Stimulated activated naive B cell treated with anti-CD40 and anti-IgM and Interleukin-4, amounts not matched to agents 10 μg/mL and 1 μg/mL and 100 μg/mL, for 72 hours (primary cell): Measurements from ENCODE around the gene RAB4B.

ENCODE experiments used
- ATAC-seq, 2 donors: fragments of 150-1000 bp; cut with Tn5 transposase; replicated peaks; 2 replicates each; pipeline ENCODE4 v1.10.0; 2021; ENCODE audit warnings: moderate library complexity in 1 of 2
- DNase-seq: peaks from one replicate; pipeline ENCODE4 v3.0.0; 2021
- H3K27ac Mint-ChIP-seq: one replicate; pipeline ENCODE4 v1.8.0; 2022; ENCODE audit warnings: mild to moderate bottlenecking, mixed read lengths
- H3K27me3 Mint-ChIP-seq, 2 donors: one replicate each; pipeline ENCODE4 v1.8.0; 2022; ENCODE audit warnings: mixed read lengths in 2 of 2
- H3K36me3 Mint-ChIP-seq, 2 donors: one replicate each; pipeline ENCODE4 v1.8.0; 2022; ENCODE audit warnings: mixed read lengths in 2 of 2, mild to moderate bottlenecking in 1 of 2
- H3K4me1 Mint-ChIP-seq, 2 donors: one replicate each; pipeline ENCODE4 v1.8.0; 2022; ENCODE audit warnings: mixed read lengths in 2 of 2, mild to moderate bottlenecking in 1 of 2
- H3K4me3 Mint-ChIP-seq, 2 donors: one replicate each; pipeline ENCODE4 v1.8.0; 2022; ENCODE audit warnings: mild to moderate bottlenecking in 2 of 2, mixed read lengths in 2 of 2, moderate library complexity in 1 of 2
- H3K9me3 Mint-ChIP-seq, 2 donors: one replicate each; pipeline ENCODE4 v1.8.0; 2022; ENCODE audit warnings: mixed read lengths in 2 of 2, mild to moderate bottlenecking in 1 of 2

Gene RAB4B

GRCh38 chr19:40742886-40743285 lies 35.2 kb upstream of the RAB4B start:
- DNase-seq, result no peak
- H3K4me3 Mint-ChIP-seq, result no peak overlapping the region
- H3K9me3 Mint-ChIP-seq, result no peaks in the 10 kb centered on the region
- no peak for ATAC-seq
- peaks cover 15 to 25% of the 10 kb centered on the region in 2 donors for H3K36me3 Mint-ChIP-seq
- peaks cover 4 to 5% of the 10 kb centered on the region in 2 donors for H3K4me1 Mint-ChIP-seq
- H3K27ac Mint-ChIP-seq, result no peak overlapping the region
- no peaks in the 10 kb centered on the region for H3K27me3 Mint-ChIP-seq

- Mint-ChIP-seq H3K27ac (no peak overlapping the region), H3K4me1 (peaks cover 9 to 12% of the 10 kb centered on the region in 2 donors), H3K36me3 (peaks cover 18 to 28% of the 10 kb centered on the region in 2 donors), H3K4me3 (no peak overlapping the region), H3K9me3 (no peaks in the 10 kb centered on the region), H3K27me3 (no peaks in the 10 kb centered on the region)
- DNase-seq, result no peak
- no peak for ATAC-seq
Measured at GRCh38 chr19:40743926-40744325, 34.1 kb upstream of the RAB4B start.

GRCh38 chr19:40744554-40745401 lies 33.3 kb upstream of the RAB4B start:
- Mint-ChIP-seq H3K36me3 (peaks cover 13 to 23% of the 10 kb centered on the region in 2 donors), H3K4me3 (no peak overlapping the region)
- ATAC-seq, result no peak

GRCh38 chr19:40745402-40745780 lies 32.7 kb upstream of the RAB4B start:
- no peak for ATAC-seq
- H3K36me3 Mint-ChIP-seq, result peaks cover 13 to 26% of the 10 kb centered on the region in 2 donors
- H3K4me3 Mint-ChIP-seq, result no peak overlapping the region
- DNase-seq, result no peak
- no peak overlapping the region for H3K27ac Mint-ChIP-seq
- peaks cover 0 to 2% of the 10 kb centered on the region in 2 donors for H3K9me3 Mint-ChIP-seq
- no peaks in the 10 kb centered on the region for H3K27me3 Mint-ChIP-seq
- H3K4me1 Mint-ChIP-seq, result peaks cover 12 to 18% of the 10 kb centered on the region in 2 donors

More at GRCh38 chr19:40744554-40745401, 33.3 kb upstream of the RAB4B start:
- Mint-ChIP-seq H3K27me3 (no peaks in the 10 kb centered on the region), H3K27ac (peak overlapping the region; percentile 34), H3K9me3 (peaks cover 0 to 2% of the 10 kb centered on the region in 2 donors), H3K4me1 (peaks cover 11 to 15% of the 10 kb centered on the region in 2 donors)
- DNase-seq, result no peak

- H3K4me1 Mint-ChIP-seq, result peaks cover 13 to 22% of the 10 kb centered on the region in 2 donors
- no peak overlapping the region for H3K27ac Mint-ChIP-seq
- ATAC-seq, result no peak
- DNase-seq, result no peak
- peaks cover 20 to 30% of the 10 kb centered on the region in 2 donors for H3K36me3 Mint-ChIP-seq
- peaks cover 0 to 2% of the 10 kb centered on the region in 2 donors for H3K9me3 Mint-ChIP-seq
- H3K4me3 Mint-ChIP-seq, result no peak overlapping the region
- H3K27me3 Mint-ChIP-seq, result no peaks in the 10 kb centered on the region
Measured at GRCh38 chr19:40747536-40747935, 30.5 kb upstream of the RAB4B start.

GRCh38 chr19:40750058-40750873 lies 27.8 kb upstream of the RAB4B start, which contains the start of gene ACTMAP:
ACTMAP (minus strand) TSS chr19:40750477; CDS start chr19:40749803, 674 bp downstream.
- H3K36me3 Mint-ChIP-seq, result peaks cover 34 to 41% of the 10 kb centered on the region in 2 donors
- ATAC-seq, result peak; percentile 89 to 90
- H3K4me3 Mint-ChIP-seq, result peak within 1 kb of the TSS; percentile 85 to 99
- peaks cover 0 to 2% of the 10 kb centered on the region in 2 donors for H3K9me3 Mint-ChIP-seq
- peak; percentile 100 for DNase-seq
- peaks cover 25 to 45% of the 10 kb centered on the region in 2 donors for H3K4me1 Mint-ChIP-seq
- peak within 1 kb of the TSS; percentile 99 for H3K27ac Mint-ChIP-seq
- no peaks in the 10 kb centered on the region for H3K27me3 Mint-ChIP-seq

- Mint-ChIP-seq H3K36me3 (peaks cover 41 to 49% of the 10 kb centered on the region in 2 donors), H3K27ac (peak within 1 kb of the TSS; percentile 99), H3K27me3 (no peaks in the 10 kb centered on the region), H3K4me1 (peaks cover 32 to 53% of the 10 kb centered on the region in 2 donors), H3K9me3 (peaks cover 0 to 2% of the 10 kb centered on the region in 2 donors), H3K4me3 (peak within 1 kb of the TSS; percentile 85 to 99)
- peak; percentile 79 for ATAC-seq
- peak; percentile 95 for DNase-seq
Measured at GRCh38 chr19:40750874-40751537, 27.0 kb upstream of the RAB4B start, which contains the start of gene SNRPA. SNRPA (plus strand) TSS chr19:40751203; CDS start chr19:40751409, 206 bp downstream.

GRCh38 chr19:40752257-40752781 lies 25.7 kb upstream of the RAB4B start:
- no peak for ATAC-seq
- Mint-ChIP-seq H3K27me3 (no peaks in the 10 kb centered on the region), H3K36me3 (peaks cover 52 to 59% of the 10 kb centered on the region in 2 donors), H3K4me1 (peaks cover 38 to 66% of the 10 kb centered on the region in 2 donors), H3K27ac (peak overlapping the region; percentile 99), H3K4me3 (peak overlapping the region; percentile 85 to 99), H3K9me3 (peaks cover 0 to 2% of the 10 kb centered on the region in 2 donors)
- no peak for DNase-seq

GRCh38 chr19:40754611-40755247 lies 23.3 kb upstream of the RAB4B start:
- H3K4me3 Mint-ChIP-seq, result peak overlapping the region; percentile 81 to 84
- no peak for ATAC-seq
- no peaks in the 10 kb centered on the region for H3K9me3 Mint-ChIP-seq
- DNase-seq, result no peak
- peak overlapping the region; percentile 70 for H3K27ac Mint-ChIP-seq
- peaks cover 55 to 66% of the 10 kb centered on the region in 2 donors for H3K36me3 Mint-ChIP-seq
- peaks cover 33 to 59% of the 10 kb centered on the region in 2 donors for H3K4me1 Mint-ChIP-seq
- H3K27me3 Mint-ChIP-seq, result no peaks in the 10 kb centered on the region

GRCh38 chr19:40755248-40755624 lies 22.8 kb upstream of the RAB4B start:
- H3K27me3 Mint-ChIP-seq, result no peaks in the 10 kb centered on the region
- H3K4me3 Mint-ChIP-seq, result peak overlapping the region; percentile 81 to 84
- H3K27ac Mint-ChIP-seq, result peak overlapping the region; percentile 20
- no peaks in the 10 kb centered on the region for H3K9me3 Mint-ChIP-seq
- H3K36me3 Mint-ChIP-seq, result peaks cover 56 to 67% of the 10 kb centered on the region in 2 donors
- ATAC-seq (no peak), DNase-seq (no peak)
- H3K4me1 Mint-ChIP-seq, result peaks cover 32 to 56% of the 10 kb centered on the region in 2 donors

GRCh38 chr19:40755791-40756190 lies 22.3 kb upstream of the RAB4B start:
- no peaks in the 10 kb centered on the region for H3K27me3 Mint-ChIP-seq
- H3K4me3 Mint-ChIP-seq, result peak overlapping the region; percentile 55 to 81
- H3K4me1 Mint-ChIP-seq, result peaks cover 33 to 56% of the 10 kb centered on the region in 2 donors
- ATAC-seq (no peak), DNase-seq (no peak)
- peaks cover 62 to 73% of the 10 kb centered on the region in 2 donors for H3K36me3 Mint-ChIP-seq
- H3K9me3 Mint-ChIP-seq, result no peaks in the 10 kb centered on the region
- H3K27ac Mint-ChIP-seq, result peak overlapping the region; percentile 22

- Mint-ChIP-seq H3K4me3 (peak overlapping the region; percentile 34 to 54), H3K4me1 (peaks cover 35 to 56% of the 10 kb centered on the region in 2 donors), H3K27me3 (no peaks in the 10 kb centered on the region), H3K9me3 (no peaks in the 10 kb centered on the region), H3K36me3 (peaks cover 61 to 71% of the 10 kb centered on the region in 2 donors), H3K27ac (peak overlapping the region; percentile 49)
- DNase-seq (no peak), ATAC-seq (peak in 1 of 2 donors; percentile 24)
Measured at GRCh38 chr19:40756502-40757110, 21.4 kb upstream of the RAB4B start.

- Mint-ChIP-seq H3K9me3 (no peaks in the 10 kb centered on the region), H3K4me3 (no peak overlapping the region), H3K27me3 (no peaks in the 10 kb centered on the region), H3K4me1 (peaks cover 39 to 63% of the 10 kb centered on the region in 2 donors), H3K27ac (peak overlapping the region; percentile 31), H3K36me3 (peaks cover 66 to 77% of the 10 kb centered on the region in 2 donors)
- ATAC-seq (no peak), DNase-seq (no peak)
Measured at GRCh38 chr19:40758491-40758890, 19.6 kb upstream of the RAB4B start.
